ENCODE results near the gene ATG9B. TPM values are rescaled to one million over a fixed set of nuclear protein-coding genes. Genes with fewer than 3 reads are reported as not detected.

Gene ATG9B
- total and polyA plus RNA-seq, 9 of the 15 experiments (the other 6 are each of a cell fraction or from before 2014, with no cell fraction given) = 0.29 to 8.0 (median 2.1) TPM

- TF ChIP-seq, protein P1, sequence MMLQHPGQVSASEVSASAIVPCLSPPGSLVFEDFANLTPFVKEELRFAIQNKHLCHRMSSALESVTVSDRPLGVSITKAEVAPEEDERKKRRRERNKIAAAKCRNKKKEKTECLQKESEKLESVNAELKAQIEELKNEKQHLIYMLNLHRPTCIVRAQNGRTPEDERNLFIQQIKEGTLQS (IDR thresholded peaks at IDR 0.05) = peak; percentile 96
- TF ChIP-seq, protein P1 (CRISPR knock-in tag; conservative IDR thresholded peaks at IDR 0.05) = peak; percentile 88
- TF ChIP-seq ZBTB26 (CRISPR knock-in tag; IDR thresholded peaks at IDR 0.05) (peak; percentile 5; the same call in 1 of the 2 replicates), ZNF644 (tag; IDR thresholded peaks at IDR 0.05; ENCODE audit: low read depth) (peak; percentile 97), TCF3 (CRISPR knock-in tag; IDR thresholded peaks at IDR 0.05) (0 out of 2 replicates have a peak, but pooled peaks have one; percentile 7), ZBTB17 (CRISPR knock-in tag; IDR thresholded peaks at IDR 0.05) (peak; percentile 95)
- TF ChIP-seq, protein P2, sequence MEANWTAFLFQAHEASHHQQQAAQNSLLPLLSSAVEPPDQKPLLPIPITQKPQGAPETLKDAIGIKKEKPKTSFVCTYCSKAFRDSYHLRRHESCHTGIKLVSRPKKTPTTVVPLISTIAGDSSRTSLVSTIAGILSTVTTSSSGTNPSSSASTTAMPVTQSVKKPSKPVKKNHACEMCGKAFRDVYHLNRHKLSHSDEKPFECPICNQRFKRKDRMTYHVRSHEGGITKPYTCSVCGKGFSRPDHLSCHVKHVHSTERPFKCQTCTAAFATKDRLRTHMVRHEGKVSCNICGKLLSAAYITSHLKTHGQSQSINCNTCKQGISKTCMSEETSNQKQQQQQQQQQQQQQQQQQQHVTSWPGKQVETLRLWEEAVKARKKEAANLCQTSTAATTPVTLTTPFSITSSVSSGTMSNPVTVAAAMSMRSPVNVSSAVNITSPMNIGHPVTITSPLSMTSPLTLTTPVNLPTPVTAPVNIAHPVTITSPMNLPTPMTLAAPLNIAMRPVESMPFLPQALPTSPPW (CRISPR knock-in tag; IDR thresholded peaks at IDR 0.05) = peak; percentile 88
- TF ChIP-seq, protein P3, sequence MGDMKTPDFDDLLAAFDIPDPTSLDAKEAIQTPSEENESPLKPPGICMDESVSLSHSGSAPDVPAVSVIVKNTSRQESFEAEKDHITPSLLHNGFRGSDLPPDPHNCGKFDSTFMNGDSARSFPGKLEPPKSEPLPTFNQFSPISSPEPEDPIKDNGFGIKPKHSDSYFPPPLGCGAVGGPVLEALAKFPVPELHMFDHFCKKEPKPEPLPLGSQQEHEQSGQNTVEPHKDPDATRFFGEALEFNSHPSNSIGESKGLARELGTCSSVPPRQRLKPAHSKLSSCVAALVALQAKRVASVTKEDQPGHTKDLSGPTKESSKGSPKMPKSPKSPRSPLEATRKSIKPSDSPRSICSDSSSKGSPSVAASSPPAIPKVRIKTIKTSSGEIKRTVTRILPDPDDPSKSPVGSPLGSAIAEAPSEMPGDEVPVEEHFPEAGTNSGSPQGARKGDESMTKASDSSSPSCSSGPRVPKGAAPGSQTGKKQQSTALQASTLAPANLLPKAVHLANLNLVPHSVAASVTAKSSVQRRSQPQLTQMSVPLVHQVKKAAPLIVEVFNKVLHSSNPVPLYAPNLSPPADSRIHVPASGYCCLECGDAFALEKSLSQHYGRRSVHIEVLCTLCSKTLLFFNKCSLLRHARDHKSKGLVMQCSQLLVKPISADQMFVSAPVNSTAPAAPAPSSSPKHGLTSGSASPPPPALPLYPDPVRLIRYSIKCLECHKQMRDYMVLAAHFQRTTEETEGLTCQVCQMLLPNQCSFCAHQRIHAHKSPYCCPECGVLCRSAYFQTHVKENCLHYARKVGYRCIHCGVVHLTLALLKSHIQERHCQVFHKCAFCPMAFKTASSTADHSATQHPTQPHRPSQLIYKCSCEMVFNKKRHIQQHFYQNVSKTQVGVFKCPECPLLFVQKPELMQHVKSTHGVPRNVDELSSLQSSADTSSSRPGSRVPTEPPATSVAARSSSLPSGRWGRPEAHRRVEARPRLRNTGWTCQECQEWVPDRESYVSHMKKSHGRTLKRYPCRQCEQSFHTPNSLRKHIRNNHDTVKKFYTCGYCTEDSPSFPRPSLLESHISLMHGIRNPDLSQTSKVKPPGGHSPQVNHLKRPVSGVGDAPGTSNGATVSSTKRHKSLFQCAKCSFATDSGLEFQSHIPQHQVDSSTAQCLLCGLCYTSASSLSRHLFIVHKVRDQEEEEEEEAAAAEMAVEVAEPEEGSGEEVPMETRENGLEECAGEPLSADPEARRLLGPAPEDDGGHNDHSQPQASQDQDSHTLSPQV (IDR thresholded peaks at IDR 0.05) = no peak
- TF ChIP-seq, protein P4, sequence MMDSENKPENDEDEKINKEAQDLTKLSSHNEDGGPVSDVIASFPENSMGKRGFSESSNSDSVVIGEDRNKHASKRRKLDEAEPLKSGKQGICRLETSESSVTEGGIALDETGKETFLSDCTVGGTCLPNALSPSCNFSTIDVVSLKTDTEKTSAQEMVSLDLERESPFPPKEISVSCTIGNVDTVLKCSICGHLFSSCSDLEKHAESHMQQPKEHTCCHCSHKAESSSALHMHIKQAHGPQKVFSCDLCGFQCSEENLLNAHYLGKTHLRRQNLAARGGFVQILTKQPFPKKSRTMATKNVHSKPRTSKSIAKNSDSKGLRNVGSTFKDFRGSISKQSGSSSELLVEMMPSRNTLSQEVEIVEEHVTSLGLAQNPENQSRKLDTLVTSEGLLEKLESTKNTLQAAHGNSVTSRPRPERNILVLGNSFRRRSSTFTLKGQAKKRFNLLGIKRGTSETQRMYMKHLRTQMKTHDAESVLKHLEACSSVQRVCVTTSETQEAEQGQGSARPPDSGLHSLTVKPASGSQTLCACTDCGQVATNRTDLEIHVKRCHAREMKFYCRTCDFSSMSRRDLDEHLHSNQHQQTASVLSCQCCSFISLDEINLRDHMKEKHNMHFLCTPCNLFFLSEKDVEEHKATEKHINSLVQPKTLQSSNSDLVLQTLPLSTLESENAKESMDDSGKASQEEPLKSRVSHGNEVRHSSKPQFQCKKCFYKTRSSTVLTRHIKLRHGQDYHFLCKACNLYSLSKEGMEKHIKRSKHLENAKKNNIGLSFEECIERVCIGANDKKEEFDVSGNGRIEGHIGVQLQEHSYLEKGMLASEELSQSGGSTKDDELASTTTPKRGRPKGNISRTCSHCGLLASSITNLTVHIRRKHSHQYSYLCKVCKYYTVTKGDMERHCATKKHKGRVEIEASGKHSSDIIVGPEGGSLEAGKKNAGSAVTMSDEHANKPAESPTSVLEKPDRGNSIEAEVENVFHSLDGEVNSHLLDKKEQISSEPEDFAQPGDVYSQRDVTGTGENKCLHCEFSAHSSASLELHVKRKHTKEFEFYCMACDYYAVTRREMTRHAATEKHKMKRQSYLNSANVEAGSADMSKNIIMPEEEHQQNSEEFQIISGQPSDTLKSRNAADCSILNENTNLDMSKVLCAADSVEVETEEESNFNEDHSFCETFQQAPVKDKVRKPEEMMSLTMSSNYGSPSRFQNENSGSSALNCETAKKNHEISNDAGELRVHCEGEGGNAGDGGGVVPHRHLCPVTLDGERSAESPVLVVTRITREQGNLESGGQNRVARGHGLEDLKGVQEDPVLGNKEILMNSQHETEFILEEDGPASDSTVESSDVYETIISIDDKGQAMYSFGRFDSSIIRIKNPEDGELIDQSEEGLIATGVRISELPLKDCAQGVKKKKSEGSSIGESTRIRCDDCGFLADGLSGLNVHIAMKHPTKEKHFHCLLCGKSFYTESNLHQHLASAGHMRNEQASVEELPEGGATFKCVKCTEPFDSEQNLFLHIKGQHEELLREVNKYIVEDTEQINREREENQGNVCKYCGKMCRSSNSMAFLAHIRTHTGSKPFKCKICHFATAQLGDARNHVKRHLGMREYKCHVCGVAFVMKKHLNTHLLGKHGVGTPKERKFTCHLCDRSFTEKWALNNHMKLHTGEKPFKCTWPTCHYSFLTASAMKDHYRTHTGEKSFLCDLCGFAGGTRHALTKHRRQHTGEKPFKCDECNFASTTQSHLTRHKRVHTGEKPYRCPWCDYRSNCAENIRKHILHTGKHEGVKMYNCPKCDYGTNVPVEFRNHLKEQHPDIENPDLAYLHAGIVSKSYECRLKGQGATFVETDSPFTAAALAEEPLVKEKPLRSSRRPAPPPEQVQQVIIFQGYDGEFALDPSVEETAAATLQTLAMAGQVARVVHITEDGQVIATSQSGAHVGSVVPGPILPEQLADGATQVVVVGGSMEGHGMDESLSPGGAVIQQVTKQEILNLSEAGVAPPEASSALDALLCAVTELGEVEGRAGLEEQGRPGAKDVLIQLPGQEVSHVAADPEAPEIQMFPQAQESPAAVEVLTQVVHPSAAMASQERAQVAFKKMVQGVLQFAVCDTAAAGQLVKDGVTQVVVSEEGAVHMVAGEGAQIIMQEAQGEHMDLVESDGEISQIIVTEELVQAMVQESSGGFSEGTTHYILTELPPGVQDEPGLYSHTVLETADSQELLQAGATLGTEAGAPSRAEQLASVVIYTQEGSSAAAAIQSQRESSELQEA (IDR thresholded peaks at IDR 0.05; ENCODE audit: low read depth) = no peak
Measured at GRCh38 chr7:151057989-151058780, 33.9 kb upstream of the ATG9B start (continued).
